HepG2 (cell line): ENCODE data around the gene NOC2L. TPM values are rescaled to one million over a fixed set of nuclear protein-coding genes. Genes with fewer than 3 reads are reported as not detected.

ENCODE experiments used
- DRAP1 ChIP-seq: IDR thresholded peaks from 2 replicates; pipeline ENCODE4 v1.6.1; 2016; ENCODE audit warnings: missing genetic modification reagents, missing compliant biosample characterization
- FOXP4 ChIP-seq: sonication (generic); formaldehyde crosslinking; IDR thresholded peaks from 2 replicates; pipeline ENCODE4 v1.4.0; 2020; ENCODE audit warnings: missing genetic modification reagents
- HIVEP1 ChIP-seq: sonication (generic); formaldehyde crosslinking; IDR thresholded peaks from 2 replicates; pipeline ENCODE4 v1.4.0; 2020; ENCODE audit warnings: mild to moderate bottlenecking, missing genetic modification reagents
- RELA ChIP-seq: sonication (generic); formaldehyde crosslinking; IDR thresholded peaks from 2 replicates; pipeline ENCODE4 v1.4.0; 2020; ENCODE audit warnings: missing genetic modification reagents
- SKIL ChIP-seq: sonication (generic); formaldehyde crosslinking; IDR thresholded peaks from 2 replicates; pipeline ENCODE4 v1.8.0; 2022; ENCODE audit warnings: missing genetic modification reagents, mild to moderate bottlenecking, moderate library complexity, borderline replicate concordance
- SOX13 ChIP-seq, 3 experiments: fragments of 450-650 bp in 1 of 3; sonication (generic) in 1 of 3; formaldehyde crosslinking in 1 of 3; IDR thresholded peaks in 2 of 3; conservative IDR thresholded peaks in 1 of 3; 2 replicates each; pipeline versions ENCODE4 v1.5.0 to v1.6.1; 2016 to 2020; ENCODE audit warnings: antibody characterized with exemption in 1 of 3, mild to moderate bottlenecking in 1 of 3, missing compliant biosample characterization in 1 of 3, missing genetic modification reagents in 1 of 3, moderate library complexity in 1 of 3
- ZBTB4 ChIP-seq: sonication (generic); formaldehyde crosslinking; IDR thresholded peaks from 2 replicates; pipeline ENCODE4 v1.4.0; 2020; ENCODE audit warnings: missing genetic modification reagents, mild to moderate bottlenecking, borderline replicate concordance
- ZBTB7B ChIP-seq: sonication (generic); formaldehyde crosslinking; IDR thresholded peaks from 2 replicates; pipeline ENCODE4 v1.4.0; 2020; ENCODE audit warnings: missing genetic modification reagents
- ZKSCAN1 ChIP-seq: fragments of 150-350 bp; IDR thresholded peaks from 2 replicates; pipeline ENCODE4 v1.6.1; 2014; ENCODE audit warnings: low read length
- ZNF3 ChIP-seq: IDR thresholded peaks from 2 replicates; pipeline ENCODE4 v1.7.0; 2017; ENCODE audit warnings: inconsistent platforms
- ZNF609 ChIP-seq: sonication (generic); formaldehyde crosslinking; IDR thresholded peaks from 2 replicates; pipeline ENCODE4 v1.4.0; 2020; ENCODE audit warnings: mild to moderate bottlenecking, missing genetic modification reagents, borderline replicate concordance
- ZSCAN29 ChIP-seq: sonication (generic); formaldehyde crosslinking; conservative IDR thresholded peaks from 2 replicates; pipeline ENCODE4 v1.4.0; 2020; ENCODE audit warnings: mild to moderate bottlenecking, missing genetic modification reagents
- polyA plus RNA-seq, 8 experiments: library from polyadenylated mRNA; depleted of rRNA in 3 of 8; stranded (reverse) in 7 of 8; unstranded in 1 of 8; fragments of >200 nt; fragmentation: Illumina TruSeq in 4 of 8; extraction: Trizol in 4 of 8; gene quantifications; 2 replicates each; pipeline versions ENCODE4 v1.2.1 to v1.2.3, GENCODE V29; 2011 to 2016; ENCODE audit warnings: low read depth in 4 of 8, missing spikeins in 1 of 8, mixed read lengths in 1 of 8; ENCODE audit not compliant: insufficient read depth in 1 of 8
- total RNA-seq, 5 experiments: library from RNA; depleted of rRNA; stranded (reverse); fragments of >200 nt; fragmentation: Illumina TruSeq; extraction: Trizol; gene quantifications; 2 replicates each; pipeline ENCODE4 v1.2.3, GENCODE V29; 2016; ENCODE audit warnings: low read depth in 1 of 5

The NOC2L gene
- total and polyA plus RNA-seq, 2 of the 13 experiments (the other 11 are each of a cell fraction or from before 2014, with no cell fraction given), result 32.0 to 103 TPM

GRCh38 chr1:995665-996633 lies 36.9 kb upstream of the NOC2L start (continued):
- TF ChIP-seq SOX13 (IDR thresholded peaks at IDR 0.05) (no peak), SOX13 (CRISPR knock-in tag; conservative IDR thresholded peaks at IDR 0.05 in 1 of 2, IDR thresholded peaks at IDR 0.05 in 1 of 2) (0 out of 4 replicates have a peak, but pooled peaks of 1 of the 2 experiments have one; percentile 9), ZSCAN29 (CRISPR knock-in tag) (0 out of 2 replicates have a peak, but pooled peaks have one; percentile 25), DRAP1 (no peak), ZBTB7B (CRISPR knock-in tag) (peak; percentile 58; the same call in 1 of the 2 replicates), ZNF609 (CRISPR knock-in tag) (peak; percentile 45; the same call in 1 of the 2 replicates), ZNF3 (CRISPR knock-in tag) (no peak), FOXP4 (CRISPR knock-in tag) (peak; percentile 69; the same call in 1 of the 2 replicates), ZBTB4 (no peak), ZKSCAN1 (no peak), HIVEP1 (CRISPR knock-in tag) (peak; percentile 63), RELA (CRISPR knock-in tag) (no peak), SKIL (CRISPR knock-in tag) (peak; percentile 84; the same call in 1 of the 2 replicates)
